Stomach smooth muscle (tissue), 2 donors: ENCODE measurements around the gene ZBTB16.

Source experiments
- H3K27ac ChIP-seq: one replicate; pipeline ENCODE4 v1.7.0; 2013; ENCODE audit warnings: mild to moderate bottlenecking, low read length, inconsistent platforms
- H3K27me3 ChIP-seq, 2 donors: one replicate each; pipeline ENCODE4 v1.7.0; 2013; ENCODE audit warnings: low read length in 2 of 2; ENCODE audit not compliant: insufficient read depth in 2 of 2, control insufficient read depth in 1 of 2
- H3K36me3 ChIP-seq, 2 donors: one replicate each; pipeline ENCODE4 v1.7.0; 2013; ENCODE audit warnings: low read length in 2 of 2; ENCODE audit not compliant: control insufficient read depth in 2 of 2, insufficient read depth in 2 of 2
- H3K4me1 ChIP-seq: one replicate; pipeline ENCODE4 v1.7.0; 2013; ENCODE audit warnings: low read length; ENCODE audit not compliant: control insufficient read depth, insufficient read depth
- H3K4me3 ChIP-seq, 2 donors: one replicate each; pipeline ENCODE4 v1.7.0; 2013; ENCODE audit warnings: low read length in 2 of 2
- H3K9ac ChIP-seq, 2 donors: one replicate each; pipeline ENCODE4 v1.7.0; 2013; ENCODE audit warnings: low read length in 2 of 2, mild to moderate bottlenecking in 1 of 2
- H3K9me3 ChIP-seq, 2 donors: one replicate each; pipeline ENCODE4 v1.7.0; 2013; ENCODE audit warnings: low read length in 2 of 2; ENCODE audit not compliant: control insufficient read depth in 2 of 2
- donor health status: healthy.
- donor health status: Pancreatic carcinoma.

Gene ZBTB16

DNA sequence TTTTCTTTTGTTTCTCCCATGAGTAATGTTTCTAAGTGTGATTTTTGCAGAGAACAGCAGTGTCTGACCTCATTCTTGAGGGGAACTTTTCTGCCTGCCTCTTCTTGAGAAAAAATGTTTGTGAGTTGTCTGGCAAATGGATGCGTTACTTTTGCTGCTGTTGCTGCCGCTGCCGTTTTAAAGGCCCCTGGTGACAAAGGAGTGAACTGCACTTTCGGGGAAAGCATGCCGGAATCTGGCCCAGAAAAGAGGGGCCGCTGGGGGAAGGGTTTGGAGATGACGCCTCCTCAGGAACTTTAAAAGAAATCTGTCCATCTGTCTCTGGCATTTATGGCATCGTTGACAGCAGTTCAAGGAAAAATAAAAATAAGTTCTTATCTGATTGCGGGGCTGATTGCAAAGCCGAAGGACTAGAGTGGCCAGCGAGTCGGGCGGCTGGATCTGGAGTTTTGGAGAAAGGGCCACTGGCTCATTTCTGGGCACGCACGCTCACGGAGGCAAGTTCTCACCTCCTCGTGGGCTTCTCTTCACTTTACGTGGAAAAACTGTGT, 16.5 kb downstream of the ZBTB16 start:
- Histone ChIP-seq H3K9me3 (no peaks in the 10 kb centered on the region), H3K27me3 (no peaks in the 10 kb centered on the region), H3K4me1 (peaks cover 82% of the 10 kb centered on the region), H3K4me3 (peak overlapping the region in 1 of 2 donors; percentile 35), H3K27ac (no peak overlapping the region), H3K9ac (no peak overlapping the region), H3K36me3 (peaks cover 5 to 18% of the 10 kb centered on the region in 2 donors)

DNA sequence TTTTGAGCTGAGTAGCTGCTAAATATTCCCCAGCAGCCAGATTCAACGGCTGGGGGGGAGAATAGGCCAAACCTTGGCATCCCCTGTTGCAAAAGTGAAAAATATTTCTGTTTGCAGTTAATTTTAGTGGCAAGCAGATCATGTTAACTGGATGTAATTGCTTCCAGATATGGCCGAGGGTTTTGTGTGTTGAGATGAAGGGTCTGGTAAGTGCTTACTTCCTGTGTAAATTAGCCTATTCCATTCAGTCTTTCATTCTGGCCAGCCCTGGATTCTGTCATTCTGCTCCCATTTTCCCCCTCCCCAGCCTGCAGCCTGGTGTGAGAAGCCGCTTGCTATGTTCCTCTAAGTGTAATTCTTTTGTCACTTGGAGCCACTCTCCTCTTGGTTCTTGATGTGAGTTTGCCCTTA, 17.4 kb downstream of the ZBTB16 start:
- Histone ChIP-seq H3K27me3 (no peaks in the 10 kb centered on the region), H3K27ac (no peak overlapping the region)

DNA sequence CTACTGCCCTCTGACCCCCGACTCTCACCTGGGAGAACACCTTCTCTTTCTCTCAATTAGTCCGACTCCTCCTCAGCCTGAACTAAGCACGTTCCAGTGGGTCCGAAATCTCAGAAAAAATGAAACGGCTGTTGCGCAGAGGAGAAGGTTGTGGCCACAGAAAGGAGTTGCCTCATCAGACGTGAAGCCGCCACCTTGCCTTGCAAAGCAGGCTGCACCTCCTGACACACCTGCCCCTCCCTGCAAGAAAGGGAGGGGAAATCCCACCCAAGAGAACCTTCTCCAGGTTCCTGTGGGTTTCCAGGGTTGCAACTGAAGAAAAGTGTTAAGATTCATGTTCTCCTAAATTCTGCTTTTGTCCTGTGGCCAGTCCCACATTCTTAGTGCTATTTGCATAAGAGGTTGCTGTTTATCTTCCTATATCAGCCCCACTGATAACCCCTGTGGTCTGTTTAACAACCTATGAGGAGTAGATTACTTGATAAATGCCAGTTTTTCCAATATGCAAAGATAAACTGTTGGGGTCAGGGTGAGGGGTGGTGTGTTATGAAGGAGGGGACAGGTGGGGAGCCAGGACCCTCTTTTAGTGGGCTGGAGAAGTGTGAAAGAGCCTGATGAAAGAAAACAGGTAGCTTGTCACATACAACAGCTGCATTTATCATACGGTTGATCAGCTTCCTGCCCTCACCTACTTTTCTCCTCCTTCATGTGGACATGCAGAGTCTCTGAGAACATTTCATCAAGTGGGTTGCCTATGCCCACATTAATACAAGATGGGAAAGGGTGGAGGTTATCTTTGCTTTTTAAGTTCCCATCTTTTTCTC, 18.2 kb downstream of the ZBTB16 start:
- H3K9ac ChIP-seq: no peak overlapping the region
- H3K4me1 ChIP-seq: peaks cover 81% of the 10 kb centered on the region
- H3K27me3 ChIP-seq: no peaks in the 10 kb centered on the region
- H3K36me3 ChIP-seq: peaks cover 5 to 23% of the 10 kb centered on the region in 2 donors
- no peak overlapping the region for H3K4me3 ChIP-seq
- H3K27ac ChIP-seq: no peak overlapping the region
- no peaks in the 10 kb centered on the region for H3K9me3 ChIP-seq

More for the DNA sequence above, 17.4 kb downstream of the ZBTB16 start:
- Histone ChIP-seq H3K4me1 (peaks cover 83% of the 10 kb centered on the region), H3K36me3 (peaks cover 5 to 18% of the 10 kb centered on the region in 2 donors), H3K4me3 (no peak overlapping the region), H3K9me3 (no peaks in the 10 kb centered on the region), H3K9ac (no peak overlapping the region)

DNA sequence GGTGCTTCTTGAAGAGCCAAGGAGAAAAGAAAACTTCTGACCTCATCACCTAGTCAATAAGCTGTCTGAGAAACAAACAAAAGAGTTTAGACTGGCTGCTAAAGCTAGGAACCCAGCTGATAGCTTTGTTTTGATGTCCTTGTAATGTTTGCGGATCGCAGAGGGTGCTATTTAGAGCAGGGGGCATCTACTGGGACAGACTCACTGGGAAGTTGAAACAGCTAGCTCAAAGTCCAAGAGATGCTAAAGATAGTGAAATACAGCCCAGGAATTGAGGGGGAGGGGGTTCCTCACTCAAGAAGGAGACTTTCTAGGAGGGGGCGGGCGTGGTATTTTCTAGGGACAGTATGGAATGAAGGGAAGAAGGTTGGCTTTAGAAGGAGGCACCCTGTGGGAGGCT, 18.9 kb downstream of the ZBTB16 start:
- Histone ChIP-seq H3K36me3 (peaks cover 5 to 28% of the 10 kb centered on the region in 2 donors), H3K27ac (no peak overlapping the region), H3K4me3 (no peak overlapping the region), H3K27me3 (no peaks in the 10 kb centered on the region), H3K4me1 (peaks cover 84% of the 10 kb centered on the region), H3K9me3 (no peaks in the 10 kb centered on the region), H3K9ac (no peak overlapping the region)

DNA sequence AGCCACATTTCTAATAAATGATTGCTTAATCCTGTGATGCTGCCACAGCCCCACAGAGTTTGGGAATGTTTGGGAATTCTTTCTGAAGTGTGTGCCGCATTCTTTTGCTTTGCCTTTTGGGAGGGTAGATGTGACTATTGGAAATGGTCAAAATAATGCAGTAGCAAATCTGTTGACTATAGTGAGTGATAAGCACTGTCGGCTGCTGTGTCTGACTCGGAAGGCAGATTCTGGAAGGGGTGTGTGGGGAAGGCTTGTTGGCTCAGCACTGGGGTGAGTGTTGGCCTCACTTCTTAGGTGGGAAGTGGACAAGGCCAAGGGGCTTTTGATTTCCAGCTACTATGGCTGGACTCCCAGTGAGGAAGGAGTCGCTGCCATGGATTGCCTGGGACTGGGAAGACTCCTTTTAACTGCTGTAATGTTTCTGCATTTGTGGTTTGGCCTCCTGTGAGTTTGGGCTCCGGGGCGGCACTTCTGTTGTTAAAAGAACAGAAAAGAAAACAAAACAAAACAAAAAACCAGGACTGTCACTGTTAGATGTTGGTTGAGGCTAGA, 20.1 kb downstream of the ZBTB16 start:
- H3K27me3 ChIP-seq: no peaks in the 10 kb centered on the region
- H3K9ac ChIP-seq: peak overlapping the region in 1 of 2 donors; percentile 17
- H3K4me1 ChIP-seq: peaks cover 84% of the 10 kb centered on the region
- H3K36me3 ChIP-seq: peaks cover 5 to 27% of the 10 kb centered on the region in 2 donors
- H3K4me3 ChIP-seq: peak overlapping the region; percentile 0 to 47
- H3K27ac ChIP-seq: peak overlapping the region; percentile 58
- no peaks in the 10 kb centered on the region for H3K9me3 ChIP-seq

DNA sequence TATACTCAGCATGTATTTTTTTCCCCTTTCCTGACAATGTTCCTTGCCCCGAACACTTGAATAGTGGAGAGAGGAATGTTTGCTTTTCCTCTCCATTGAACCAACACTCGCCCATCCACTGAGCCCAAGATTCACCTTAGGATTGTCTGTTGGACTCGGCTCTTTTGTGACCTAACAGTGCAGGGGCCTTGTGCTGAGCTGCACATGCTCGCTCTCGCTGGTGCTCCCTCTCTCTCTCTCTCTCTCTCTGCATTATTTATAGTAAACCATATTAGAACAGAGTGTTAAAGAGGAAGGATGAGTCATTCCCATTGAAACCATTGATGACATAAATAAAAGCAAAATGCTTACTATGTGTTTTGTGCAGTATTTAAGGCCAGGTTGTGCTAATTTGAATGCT, 20.7 kb downstream of the ZBTB16 start:
- peak overlapping the region; percentile 58 for H3K27ac ChIP-seq
- no peak overlapping the region for H3K9ac ChIP-seq
- no peaks in the 10 kb centered on the region for H3K9me3 ChIP-seq
- peak overlapping the region in 1 of 2 donors; percentile 0 for H3K4me3 ChIP-seq
- H3K27me3 ChIP-seq: no peaks in the 10 kb centered on the region
- H3K36me3 ChIP-seq: peaks cover 5 to 25% of the 10 kb centered on the region in 2 donors
- peaks cover 84% of the 10 kb centered on the region for H3K4me1 ChIP-seq

DNA sequence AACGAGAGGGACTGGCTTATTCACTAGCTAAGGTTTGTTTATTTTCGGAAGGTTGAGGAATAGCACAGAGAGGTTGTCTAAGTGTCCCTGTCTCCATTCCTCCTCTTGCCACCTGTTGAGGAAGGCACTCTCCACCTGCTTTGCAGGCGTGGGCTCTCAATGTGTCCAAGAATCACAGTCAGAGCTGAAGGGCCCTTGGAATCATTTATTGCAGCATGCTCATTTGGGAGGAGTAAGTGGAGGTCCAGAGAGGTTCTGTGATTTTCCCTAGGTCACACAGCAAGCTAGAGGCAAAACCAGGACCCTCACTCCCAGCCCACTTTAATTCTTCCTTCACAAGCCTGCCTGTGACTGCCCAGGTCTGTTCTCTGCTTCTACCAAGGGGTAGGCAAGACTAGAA, 21.3 kb downstream of the ZBTB16 start:
- peak overlapping the region; percentile 58 for H3K27ac ChIP-seq

DNA sequence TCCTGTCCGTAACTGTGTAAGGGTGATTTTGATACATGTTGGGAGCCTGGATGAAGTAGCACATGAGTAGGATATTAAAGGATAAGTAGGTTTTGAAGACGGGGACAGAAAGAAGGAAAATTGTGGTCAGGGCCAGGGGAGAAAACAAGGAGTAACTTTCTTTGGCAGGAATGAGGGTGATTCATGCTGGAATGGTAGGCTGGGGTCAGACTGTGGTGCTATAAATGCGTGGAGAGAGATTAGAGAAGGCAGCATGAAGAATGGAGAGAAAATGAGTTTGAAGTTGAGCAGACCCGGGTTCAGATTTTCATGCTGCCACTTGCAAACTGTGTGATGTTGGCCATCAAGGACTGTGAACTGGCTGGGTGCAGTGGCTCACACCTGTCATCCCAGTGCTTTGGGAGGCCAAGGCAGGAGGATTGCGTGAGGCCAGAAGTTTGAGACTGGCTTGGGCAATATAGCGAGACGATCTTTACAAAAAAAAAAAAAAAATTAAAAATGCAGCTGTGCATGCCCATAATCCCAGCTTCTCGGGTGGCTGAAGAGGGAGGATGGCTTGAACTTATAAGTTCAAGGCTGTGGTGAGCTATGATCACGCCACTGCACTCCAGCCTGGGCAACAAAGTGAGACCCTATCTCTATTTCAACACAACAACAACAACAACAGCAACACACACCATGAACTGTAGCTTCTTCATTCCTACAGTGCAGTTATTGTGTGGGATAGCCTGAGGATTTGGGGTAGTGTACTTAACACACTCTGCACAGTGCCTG, 22.3 kb downstream of the ZBTB16 start:
- Histone ChIP-seq H3K27ac (peak overlapping the region; percentile 19), H3K4me1 (peaks cover 83% of the 10 kb centered on the region), H3K9ac (peak overlapping the region; percentile 13 to 36), H3K27me3 (no peaks in the 10 kb centered on the region), H3K36me3 (peaks cover 5 to 28% of the 10 kb centered on the region in 2 donors), H3K9me3 (no peaks in the 10 kb centered on the region), H3K4me3 (no peak overlapping the region)

More for the DNA sequence above, 21.3 kb downstream of the ZBTB16 start:
- Histone ChIP-seq H3K36me3 (peaks cover 5 to 25% of the 10 kb centered on the region in 2 donors), H3K4me1 (peaks cover 84% of the 10 kb centered on the region), H3K9me3 (no peaks in the 10 kb centered on the region), H3K27me3 (no peaks in the 10 kb centered on the region), H3K4me3 (peak overlapping the region in 1 of 2 donors; percentile 15), H3K9ac (peak overlapping the region in 1 of 2 donors; percentile 2)

DNA sequence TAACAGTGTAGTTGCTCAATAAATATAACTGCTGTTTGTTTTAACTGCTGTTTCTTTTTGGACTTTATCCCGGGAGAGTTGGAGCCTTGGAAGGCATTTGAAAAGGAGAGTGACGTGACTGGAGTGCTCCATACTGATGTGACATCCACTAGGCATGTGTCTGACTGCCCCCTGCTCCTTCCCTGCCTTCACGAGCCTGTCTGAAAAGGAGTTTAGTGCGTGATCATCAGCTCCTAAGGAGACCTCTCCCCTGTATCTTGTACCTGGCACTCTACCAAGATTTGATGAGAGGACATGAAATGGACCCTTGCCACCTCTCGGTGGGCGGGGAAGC, 22.9 kb downstream of the ZBTB16 start:
- Histone ChIP-seq H3K27ac (no peak overlapping the region), H3K4me1 (peaks cover 81% of the 10 kb centered on the region), H3K27me3 (no peaks in the 10 kb centered on the region), H3K4me3 (no peak overlapping the region), H3K9ac (no peak overlapping the region), H3K9me3 (no peaks in the 10 kb centered on the region), H3K36me3 (peaks cover 3 to 31% of the 10 kb centered on the region in 2 donors)

DNA sequence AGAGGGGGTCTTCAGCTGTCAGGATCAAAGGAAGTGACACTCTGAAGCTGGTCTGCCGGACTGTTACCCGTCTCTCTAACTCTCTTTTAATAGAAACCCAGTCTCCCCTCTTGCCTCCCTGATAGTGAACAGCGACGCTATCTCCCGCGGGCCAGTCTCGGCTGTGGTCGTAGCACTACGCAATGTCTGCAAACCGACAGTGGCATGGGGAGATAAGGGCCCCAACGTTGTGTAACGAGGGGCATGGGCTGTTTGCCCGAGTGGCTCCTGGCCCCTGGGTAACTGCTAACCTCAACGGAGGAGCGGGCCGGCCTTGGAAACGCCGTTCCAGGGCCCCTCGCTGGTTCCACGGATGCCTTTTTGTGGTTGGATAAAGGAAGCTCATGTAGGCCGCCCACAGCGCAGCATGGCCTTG, 23.3 kb downstream of the ZBTB16 start:
- Histone ChIP-seq H3K36me3 (peaks cover 0 to 29% of the 10 kb centered on the region in 2 donors), H3K4me3 (no peak overlapping the region), H3K9me3 (no peaks in the 10 kb centered on the region), H3K27me3 (no peaks in the 10 kb centered on the region), H3K4me1 (peaks cover 78% of the 10 kb centered on the region), H3K9ac (no peak overlapping the region), H3K27ac (no peak overlapping the region)
